NCI-H2227 (cell line): ENCODE results near the gene TBC1D16.

Experiments used
- DNase-seq: peaks from one replicate; lab custom pipeline; 2025; ENCODE audit not compliant: unreplicated experiment; lab: John Stamatoyannopoulos, UW

TBC1D16 gene

GRCh38 chr17:79952901-79953300 lies 82.8 kb downstream of the TBC1D16 start:
- DNase-seq: no peak

- DNase-seq: no peak
Measured at GRCh38 chr17:79952265-79952877, 83.3 kb downstream of the TBC1D16 start.

GRCh38 chr17:79951361-79952264 lies 84.1 kb downstream of the TBC1D16 start:
- DNase-seq: peak; percentile 32

GRCh38 chr17:79950751-79951150 lies 84.9 kb downstream of the TBC1D16 start:
- DNase-seq: peak; percentile 75

- no peak for DNase-seq
Measured at GRCh38 chr17:79950306-79950705, 85.4 kb downstream of the TBC1D16 start.

- peak; percentile 89 for DNase-seq
Measured at GRCh38 chr17:79949656-79950209, 85.9 kb downstream of the TBC1D16 start.

- DNase-seq: no peak
Measured at GRCh38 chr17:79948945-79949655, 86.6 kb downstream of the TBC1D16 start.

GRCh38 chr17:79948406-79948944 lies 87.2 kb downstream of the TBC1D16 start:
- peak; percentile 60 for DNase-seq

GRCh38 chr17:79947351-79948031 lies 88.2 kb downstream of the TBC1D16 start:
- DNase-seq: no peak

GRCh38 chr17:79946352-79947231 lies 89.1 kb downstream of the TBC1D16 start:
- no peak for DNase-seq

GRCh38 chr17:79945591-79946255 lies 89.9 kb downstream of the TBC1D16 start:
- no peak for DNase-seq

GRCh38 chr17:79944821-79945391 lies 90.8 kb downstream of the TBC1D16 start:
- DNase-seq: no peak

GRCh38 chr17:79944251-79944812 lies 91.3 kb downstream of the TBC1D16 start:
- DNase-seq: no peak

GRCh38 chr17:79943347-79944241 lies 92.1 kb downstream of the TBC1D16 start:
- no peak for DNase-seq

- no peak for DNase-seq
Measured at GRCh38 chr17:79942591-79943346, 92.9 kb downstream of the TBC1D16 start.

GRCh38 chr17:79942011-79942405 lies 93.7 kb downstream of the TBC1D16 start:
- DNase-seq: no peak
